DMS79 (cell line): ENCODE measurements around the gene ZFAND6.
A peak's percentile ranks its signal among the peaks of the same experiment; 100 is the strongest.
"Not testable (repeated sequence)": the region's sequence is repeated elsewhere in the genome, so short reads cannot be mapped to it uniquely, and the experiment has no call there.

Experiments used
- DNase-seq: peaks from one replicate; lab custom pipeline; 2025; lab: John Stamatoyannopoulos, UW

Gene ZFAND6

GRCh38 chr15:80099241-80099640 is 39.8 kb downstream of the ZFAND6 start:
- no peak for DNase-seq

- not testable (repeated sequence) for DNase-seq
These were observed 40.2 kb downstream of the ZFAND6 start for GRCh38 chr15:80099662-80100061.

- no peak for DNase-seq
These were observed 40.8 kb downstream of the ZFAND6 start for GRCh38 chr15:80100247-80100646.

GRCh38 chr15:80105193-80105592 is 45.7 kb downstream of the ZFAND6 start:
- DNase-seq: no peak

- DNase-seq: no peak
These were observed 46.1 kb downstream of the ZFAND6 start for GRCh38 chr15:80105595-80105994.

GRCh38 chr15:80106051-80106450 is 46.6 kb downstream of the ZFAND6 start:
- no peak for DNase-seq

GRCh38 chr15:80107204-80107603 is 47.7 kb downstream of the ZFAND6 start:
- no peak for DNase-seq

- DNase-seq: peak; percentile 21
These were observed 48.3 kb downstream of the ZFAND6 start for GRCh38 chr15:80107774-80108173.

- no peak for DNase-seq
These were observed 49.9 kb downstream of the ZFAND6 start for GRCh38 chr15:80109388-80109787.

- DNase-seq: no peak
These were observed 51.4 kb downstream of the ZFAND6 start for GRCh38 chr15:80110920-80111319.

- no peak for DNase-seq
These were observed 54.6 kb downstream of the ZFAND6 start for GRCh38 chr15:80114114-80114513.

GRCh38 chr15:80115021-80115420 is 55.5 kb downstream of the ZFAND6 start:
- no peak for DNase-seq

GRCh38 chr15:80118956-80119355 is 59.5 kb downstream of the ZFAND6 start:
- no peak for DNase-seq

GRCh38 chr15:80120636-80121035 is 61.2 kb downstream of the ZFAND6 start:
- no peak for DNase-seq

GRCh38 chr15:80121546-80121945 is 62.1 kb downstream of the ZFAND6 start:
- no peak for DNase-seq

GRCh38 chr15:80123034-80123433 is 63.6 kb downstream of the ZFAND6 start:
- no peak for DNase-seq

GRCh38 chr15:80127253-80127652 is 67.8 kb downstream of the ZFAND6 start:
- not testable (repeated sequence) for DNase-seq

GRCh38 chr15:80127911-80128310 is 68.4 kb downstream of the ZFAND6 start:
- DNase-seq: no peak

- DNase-seq: no peak
These were observed 72.9 kb downstream of the ZFAND6 start for GRCh38 chr15:80132382-80132781.

- no peak for DNase-seq
These were observed 77.4 kb downstream of the ZFAND6 start for GRCh38 chr15:80136854-80137253.

GRCh38 chr15:80138961-80139360 is 79.5 kb downstream of the ZFAND6 start:
- DNase-seq: no peak

- DNase-seq: no peak
These were observed 81.4 kb downstream of the ZFAND6 start for GRCh38 chr15:80140909-80141308.

GRCh38 chr15:80141916-80142598 is 82.6 kb downstream of the ZFAND6 start:
- no peak for DNase-seq

- no peak for DNase-seq
These were observed 83.2 kb downstream of the ZFAND6 start for GRCh38 chr15:80142646-80143045.
